Thoracic aorta (tissue), 2 donors: ENCODE measurements around the gene DAO. TPM values are rescaled to one million over a fixed set of nuclear protein-coding genes. Genes with fewer than 3 reads are reported as not detected.
A peak's percentile ranks its signal among the peaks of the same experiment; 100 is the strongest.

Source experiments
- ATAC-seq: fragments of 150-250 bp; one replicate; pipeline ENCODE4 v1.8.0; 2017; ENCODE audit warnings: low read depth; ENCODE audit not compliant: insufficient number of reproducible peaks, low FRiP score
- DNase-seq: peaks from one replicate; pipeline ENCODE4 v3.0.0-alpha.2; 2020; ENCODE audit warnings: low spot score
- H3K27ac ChIP-seq, 2 donors: fragments of 200-600 bp; sonication (generic); 1 replicate in 1 of 2; 2 replicates in 1 of 2; pipeline ENCODE4 v1.5.1; 2016; ENCODE audit warnings: mild to moderate bottlenecking in 2 of 2, moderate library complexity in 2 of 2
- H3K27me3 ChIP-seq: fragments of 200-600 bp; sonication (generic); replicated peaks from 2 replicates; pipeline ENCODE4 v1.6.0; 2016; ENCODE audit warnings: mild to moderate bottlenecking; ENCODE audit not compliant: insufficient read depth
- H3K36me3 ChIP-seq: fragments of 200-600 bp; sonication (generic); one replicate; pipeline ENCODE4 v1.5.1; 2016
- H3K4me1 ChIP-seq, 2 donors: fragments of 200-600 bp; sonication (generic); 1 replicate in 1 of 2; 2 replicates in 1 of 2; pipeline versions ENCODE4 v1.5.1 to v1.6.0; 2016; ENCODE audit warnings: low read depth in 2 of 2, mild to moderate bottlenecking in 1 of 2; ENCODE audit not compliant: control insufficient read depth in 1 of 2
- H3K4me3 ChIP-seq: fragments of 200-600 bp; sonication (generic); 2 replicates; pipeline ENCODE4 v1.5.1; 2016; ENCODE audit warnings: mild to moderate bottlenecking
- H3K9me3 ChIP-seq: fragments of 200-600 bp; sonication (generic); 2 replicates; pipeline ENCODE4 v1.5.1; 2016
- CTCF ChIP-seq: fragments of 200-600 bp; sonication (generic); IDR thresholded peaks from one replicate; pipeline ENCODE4 v1.5.1; 2019; ENCODE audit warnings: antibody characterized with exemption
- total RNA-seq, 2 donors: library from RNA; depleted of rRNA; stranded (reverse); fragments of >200 nt; gene quantifications; one replicate each; pipeline versions ENCODE4 v1.1.0 to v1.2.3, GENCODE V29; 2016

Gene DAO
- total RNA-seq, 2 donors from 2014 or later, result not detected

- Histone ChIP-seq H3K9me3 (no peaks in the 10 kb centered on the region), H3K27ac (peak overlapping the region; percentile 91 to 95), H3K4me3 (peak overlapping the region; percentile 10), H3K4me1 (peaks cover 49 to 74% of the 10 kb centered on the region in 2 donors), H3K27me3 (no peaks in the 10 kb centered on the region), H3K36me3 (peaks cover 5% of the 10 kb centered on the region)
- no peak for DNase-seq
- peak; percentile 55 for ATAC-seq
- TF ChIP-seq CTCF, result no peak
Measured at GRCh38 chr12:108833355-108833733, 46.5 kb upstream of the DAO start.

DNA sequence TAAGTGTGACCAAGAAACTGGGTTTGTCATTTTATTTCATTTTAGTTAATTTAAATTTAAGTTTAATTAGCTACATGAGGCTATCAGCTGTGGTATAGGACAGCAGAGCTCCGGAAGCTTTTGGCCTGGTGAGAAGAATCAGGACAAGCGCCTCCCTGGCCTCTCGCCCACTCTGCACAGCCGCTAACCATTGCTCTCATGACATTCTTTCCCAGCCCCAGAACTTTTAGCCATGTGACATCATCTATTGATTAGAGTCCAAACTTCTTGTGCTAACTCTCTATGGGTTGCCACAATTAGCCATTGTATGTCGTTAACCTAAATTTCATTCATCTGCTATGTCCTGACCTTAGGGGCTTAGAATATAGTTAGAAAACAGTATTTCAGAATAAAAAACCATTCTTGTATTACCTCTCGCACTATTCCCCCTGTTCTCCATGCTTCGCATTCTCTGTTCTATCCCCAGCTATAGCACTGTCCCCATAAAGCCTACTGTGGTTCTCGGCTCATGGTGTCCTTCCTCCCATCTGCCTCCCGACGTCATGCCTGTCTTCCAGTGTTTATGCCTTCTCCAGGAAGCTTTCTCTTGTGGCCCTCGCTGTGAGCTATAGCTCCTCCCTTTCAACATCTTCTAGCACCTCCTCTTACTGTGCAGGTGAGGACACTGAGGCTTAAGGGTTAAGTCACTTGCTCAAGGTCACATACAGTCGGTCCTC is 46.0 kb upstream of the DAO start:
- no peak for DNase-seq
- Histone ChIP-seq H3K4me1 (peaks cover 52 to 74% of the 10 kb centered on the region in 2 donors), H3K27ac (peak overlapping the region; percentile 91 to 95), H3K9me3 (no peaks in the 10 kb centered on the region), H3K4me3 (peak overlapping the region; percentile 10), H3K36me3 (peaks cover 5% of the 10 kb centered on the region), H3K27me3 (no peaks in the 10 kb centered on the region)
- no peak for ATAC-seq
- TF ChIP-seq CTCF, result no peak

GRCh38 chr12:108835860-108836634 is 43.8 kb upstream of the DAO start:
- Histone ChIP-seq H3K4me3 (no peak overlapping the region), H3K9me3 (no peaks in the 10 kb centered on the region), H3K4me1 (peaks cover 66 to 84% of the 10 kb centered on the region in 2 donors), H3K27me3 (no peaks in the 10 kb centered on the region), H3K27ac (peak overlapping the region; percentile 90 to 98), H3K36me3 (peaks cover 3% of the 10 kb centered on the region)
- no peak for TF ChIP-seq CTCF
- ATAC-seq (no peak), DNase-seq (no peak)

DNA sequence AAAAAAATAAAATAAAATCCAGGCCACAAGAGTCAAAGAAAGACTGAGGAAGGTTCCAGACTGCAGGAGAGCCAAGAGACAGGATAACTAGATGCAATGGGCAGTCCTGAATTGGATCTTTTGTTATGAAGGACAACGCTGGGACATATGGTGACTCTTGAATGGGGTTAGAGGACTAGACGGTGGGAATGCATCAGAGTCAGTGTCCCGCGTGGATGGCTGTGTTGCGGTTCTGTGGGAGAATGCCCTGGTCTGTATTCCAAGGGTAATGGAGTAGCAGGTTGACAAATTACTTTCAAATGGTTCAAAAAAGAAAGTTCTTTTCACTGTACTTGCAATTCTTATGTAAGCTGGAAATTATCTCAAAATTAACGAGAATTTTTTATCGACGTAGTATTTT is 42.7 kb upstream of the DAO start:
- no peak for TF ChIP-seq CTCF
- Histone ChIP-seq H3K27me3 (no peaks in the 10 kb centered on the region), H3K27ac (peak overlapping the region; percentile 90 to 98), H3K4me3 (no peak overlapping the region), H3K4me1 (peaks cover 61 to 84% of the 10 kb centered on the region in 2 donors), H3K36me3 (no peaks in the 10 kb centered on the region), H3K9me3 (no peaks in the 10 kb centered on the region)
- DNase-seq (no peak), ATAC-seq (no peak)

DNA sequence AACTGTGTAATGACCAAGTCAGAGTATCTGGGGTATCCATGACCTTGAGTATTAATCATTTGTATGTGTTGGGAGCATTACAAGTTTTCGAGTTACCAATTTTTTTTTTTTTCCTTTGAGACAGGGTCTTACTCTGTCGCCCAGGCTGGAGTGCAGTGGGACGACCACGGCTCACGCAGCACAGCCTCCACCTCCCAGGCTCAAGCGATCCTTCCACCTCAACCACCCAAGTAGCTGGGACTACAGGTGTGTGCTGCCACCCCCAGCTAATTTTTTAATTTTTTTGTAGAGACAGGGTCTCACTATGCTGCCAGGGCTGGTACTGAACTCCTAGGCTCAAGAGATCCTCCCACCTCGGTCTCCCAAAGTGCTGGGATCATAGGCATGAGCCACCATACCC is 42.2 kb upstream of the DAO start:
- ATAC-seq (no peak), DNase-seq (no peak)
- no peak for TF ChIP-seq CTCF
- Histone ChIP-seq H3K9me3 (no peaks in the 10 kb centered on the region), H3K36me3 (no peaks in the 10 kb centered on the region), H3K4me1 (peaks cover 56 to 83% of the 10 kb centered on the region in 2 donors), H3K4me3 (no peak overlapping the region), H3K27ac (peak overlapping the region; percentile 90 to 98), H3K27me3 (no peaks in the 10 kb centered on the region)
